ENCODE measurements around the gene KDM6A. TPM values are rescaled to one million over a fixed set of nuclear protein-coding genes. Genes with fewer than 3 reads are reported as not detected.
"Not testable (repeated sequence)": the region's sequence is repeated elsewhere in the genome, so short reads cannot be mapped to it uniquely, and the experiment has no call there.

KDM6A gene
- total and polyA plus RNA-seq, 2 donors (not counting 1 experiment from before 2014, with no cell fraction given) = 33.3 to 57.0 TPM

DNA sequence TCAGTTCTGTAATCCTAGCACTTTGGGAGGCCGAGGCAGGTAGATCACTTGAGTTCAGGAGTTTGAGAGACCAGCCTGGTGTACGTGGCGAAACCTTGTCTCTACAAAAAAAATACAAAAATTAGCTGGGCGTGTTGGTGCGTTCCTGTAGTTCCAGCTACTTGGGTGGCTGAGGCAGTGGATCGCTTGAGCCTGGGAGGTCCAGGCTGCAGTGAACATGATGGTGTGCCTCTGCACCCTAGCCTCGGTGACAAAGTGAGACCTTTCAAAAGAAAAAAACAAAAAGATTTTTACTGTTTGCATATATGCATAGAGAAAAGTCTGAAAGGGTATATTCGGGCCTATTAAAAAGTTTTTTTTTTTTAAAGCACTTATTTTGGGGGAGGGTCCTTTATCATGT lies 76.1 kb downstream of the KDM6A start:
- ChIA-PET CTCF (interaction anchor here (0.5 to 0.7 kb wide), 2 partner anchors 127 to 614 kb away, joined by 3 to 4 read pairs; no protein-coding TSS in a partner anchor), POLR2A (no interaction called here)
- Histone ChIP-seq H3K36me3 (replicated peaks in 1 of 2; ENCODE audit: control extremely low read depth in 1 of 2, control insufficient read depth in 1 of 2, extremely low read depth in 1 of 2, insufficient read depth in 2 of 2, low read length in 1 of 2) (no peaks in the 10 kb centered on the region), H3K4me3 (ENCODE audit: control extremely low read depth in 1 of 5, extremely low read depth in 1 of 5, insufficient read depth in 1 of 5, low read depth in 2 of 5, low read length in 4 of 5) (no peak overlapping the region), H3K9me3 (ENCODE audit: control extremely low read depth in 1 of 3, control insufficient read depth in 2 of 3, insufficient read depth in 1 of 3, low read length in 2 of 3) (peaks cover 0 to 11% (median 5%) of the 10 kb centered on the region in 3 donors), H4K20me1 (ENCODE audit: control insufficient read depth, insufficient read depth, low read length, poor library complexity, severe bottlenecking) (peaks cover 88% of the 10 kb centered on the region), H2AFZ (ENCODE audit: insufficient read depth, low read depth, low read length, poor library complexity, severe bottlenecking) (no peak overlapping the region), H3K79me2 (ENCODE audit: control insufficient read depth, insufficient read depth, low read length) (peaks cover 100% of the 10 kb centered on the region), H3K9ac (ENCODE audit: low read length) (no peak overlapping the region), H3K27me3 (replicated peaks in 1 of 4; ENCODE audit: control extremely low read depth in 1 of 4, control insufficient read depth in 3 of 4, insufficient read depth in 4 of 4, low read length in 3 of 4) (no peaks in the 10 kb centered on the region), H3K27ac (ENCODE audit: low read length in 2 of 2) (no peak overlapping the region), H3K4me2 (replicated peaks; ENCODE audit: low read depth, low read length, poor library complexity, severe bottlenecking) (no peak overlapping the region), H3K4me1 (ENCODE audit: control insufficient read depth in 2 of 2, insufficient read depth in 2 of 2, low read length in 2 of 2) (peaks cover 0 to 14% of the 10 kb centered on the region in 2 donors)
- Mint-ChIP-seq H3K27ac (no peak overlapping the region), H3K4me1 (peaks cover 37% of the 10 kb centered on the region), H3K9me3 (ENCODE audit: insufficient read depth) (no peaks in the 10 kb centered on the region), H3K4me3 (no peak overlapping the region), H3K27me3 (no peaks in the 10 kb centered on the region)
- 94% methylated on average over 6 of the region's 8 CpGs for WGBS (ENCODE audit: insufficient coverage)
- intact Hi-C loops (cut with micrococcal nuclease) = no loop called here
- TF ChIP-seq EZH2 (IDR thresholded peaks at IDR 0.05; ENCODE audit: borderline replicate concordance, insufficient read depth, low read depth, low read length, poor library complexity, severe bottlenecking) = no peak
- TF ChIP-seq, protein P1, sequence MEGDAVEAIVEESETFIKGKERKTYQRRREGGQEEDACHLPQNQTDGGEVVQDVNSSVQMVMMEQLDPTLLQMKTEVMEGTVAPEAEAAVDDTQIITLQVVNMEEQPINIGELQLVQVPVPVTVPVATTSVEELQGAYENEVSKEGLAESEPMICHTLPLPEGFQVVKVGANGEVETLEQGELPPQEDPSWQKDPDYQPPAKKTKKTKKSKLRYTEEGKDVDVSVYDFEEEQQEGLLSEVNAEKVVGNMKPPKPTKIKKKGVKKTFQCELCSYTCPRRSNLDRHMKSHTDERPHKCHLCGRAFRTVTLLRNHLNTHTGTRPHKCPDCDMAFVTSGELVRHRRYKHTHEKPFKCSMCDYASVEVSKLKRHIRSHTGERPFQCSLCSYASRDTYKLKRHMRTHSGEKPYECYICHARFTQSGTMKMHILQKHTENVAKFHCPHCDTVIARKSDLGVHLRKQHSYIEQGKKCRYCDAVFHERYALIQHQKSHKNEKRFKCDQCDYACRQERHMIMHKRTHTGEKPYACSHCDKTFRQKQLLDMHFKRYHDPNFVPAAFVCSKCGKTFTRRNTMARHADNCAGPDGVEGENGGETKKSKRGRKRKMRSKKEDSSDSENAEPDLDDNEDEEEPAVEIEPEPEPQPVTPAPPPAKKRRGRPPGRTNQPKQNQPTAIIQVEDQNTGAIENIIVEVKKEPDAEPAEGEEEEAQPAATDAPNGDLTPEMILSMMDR (IDR thresholded peaks at IDR 0.05) = no peak
- DNase-seq (no peak), ATAC-seq (ENCODE audit: low read depth) (no peak)

DNA sequence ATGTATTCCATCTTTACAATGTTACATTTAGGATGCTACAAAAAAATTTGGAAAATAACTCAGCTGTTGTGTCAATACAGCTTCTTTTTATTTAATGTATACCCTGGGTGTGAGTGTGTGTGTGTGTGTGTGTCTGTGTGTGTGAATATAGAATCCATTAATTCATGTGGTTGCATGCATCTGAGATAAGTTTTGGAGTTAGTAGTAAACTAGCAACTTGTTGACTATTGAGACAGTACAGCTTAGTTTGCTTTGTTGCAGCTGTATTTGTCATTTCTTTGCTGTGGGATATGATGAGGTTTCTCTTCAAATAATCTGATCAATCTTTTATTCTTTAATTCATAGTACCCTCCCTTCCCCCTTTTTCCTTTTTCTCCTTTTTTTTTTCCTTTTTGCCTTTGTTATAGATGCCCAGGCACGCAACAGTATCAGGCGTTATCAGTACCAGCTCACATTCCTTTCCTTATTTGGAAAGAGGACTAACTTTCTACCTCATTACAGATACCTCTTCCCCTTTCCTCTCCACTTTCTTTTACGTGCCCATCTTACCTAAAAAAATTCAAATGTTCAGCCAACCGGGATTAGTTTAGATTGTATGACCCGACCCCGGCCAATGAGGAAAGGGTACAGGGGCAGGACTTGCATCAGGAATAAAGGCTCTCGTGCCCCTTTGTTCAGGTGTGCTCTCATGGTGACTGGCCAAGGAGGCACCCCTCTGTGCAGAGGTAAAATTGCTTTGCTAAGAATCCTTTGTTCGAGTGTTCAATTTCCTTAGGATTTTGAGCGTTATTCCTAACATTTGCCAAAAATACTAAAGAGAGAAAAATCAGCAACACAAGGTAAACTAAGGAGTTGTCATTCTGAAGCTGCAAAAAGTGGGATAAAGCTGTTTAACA lies 77.7 kb downstream of the KDM6A start:
- no CpG with 5 or more reads among the region's 9 CpGs for WGBS (ENCODE audit: insufficient coverage)
- Histone ChIP-seq H3K4me1 (ENCODE audit: control insufficient read depth in 2 of 2, insufficient read depth in 2 of 2, low read length in 2 of 2) (peaks cover 0 to 25% of the 10 kb centered on the region in 2 donors), H3K9me3 (ENCODE audit: control extremely low read depth in 1 of 3, control insufficient read depth in 2 of 3, insufficient read depth in 1 of 3, low read length in 2 of 3) (peaks cover 0 to 10% (median 0%) of the 10 kb centered on the region in 3 donors), H4K20me1 (ENCODE audit: control insufficient read depth, insufficient read depth, low read length, poor library complexity, severe bottlenecking) (peaks cover 95% of the 10 kb centered on the region), H3K79me2 (ENCODE audit: control insufficient read depth, insufficient read depth, low read length) (peaks cover 99% of the 10 kb centered on the region)
- H3K27me3 ChIP-seq (replicated peaks in 1 of 4; ENCODE audit: control extremely low read depth in 1 of 4, control insufficient read depth in 3 of 4, insufficient read depth in 4 of 4, low read length in 3 of 4); POLR2A ChIA-PET; H3K27me3 Mint-ChIP-seq; H3K9ac ChIP-seq (ENCODE audit: low read length); H3K36me3 ChIP-seq (replicated peaks in 1 of 2; ENCODE audit: control extremely low read depth in 1 of 2, control insufficient read depth in 1 of 2, extremely low read depth in 1 of 2, insufficient read depth in 2 of 2, low read length in 1 of 2); intact Hi-C loops (cut with micrococcal nuclease); H3K9me3 Mint-ChIP-seq (ENCODE audit: insufficient read depth); H2AFZ ChIP-seq (ENCODE audit: insufficient read depth, low read depth, low read length, poor library complexity, severe bottlenecking); H3K4me3 Mint-ChIP-seq; ATAC-seq (ENCODE audit: low read depth); DNase-seq; H3K4me2 ChIP-seq (replicated peaks; ENCODE audit: low read depth, low read length, poor library complexity, severe bottlenecking); H3K27ac ChIP-seq (ENCODE audit: low read length in 2 of 2); CTCF ChIA-PET; H3K27ac Mint-ChIP-seq; H3K4me3 ChIP-seq (ENCODE audit: control extremely low read depth in 1 of 5, extremely low read depth in 1 of 5, insufficient read depth in 1 of 5, low read depth in 2 of 5, low read length in 4 of 5): not testable (repeated sequence)
- H3K4me1 Mint-ChIP-seq = peaks cover 48% of the 10 kb centered on the region

Data from B cell (primary cell).